Measurements from ENCODE around the gene RASD1.

- TF ChIP-seq, protein P1, sequence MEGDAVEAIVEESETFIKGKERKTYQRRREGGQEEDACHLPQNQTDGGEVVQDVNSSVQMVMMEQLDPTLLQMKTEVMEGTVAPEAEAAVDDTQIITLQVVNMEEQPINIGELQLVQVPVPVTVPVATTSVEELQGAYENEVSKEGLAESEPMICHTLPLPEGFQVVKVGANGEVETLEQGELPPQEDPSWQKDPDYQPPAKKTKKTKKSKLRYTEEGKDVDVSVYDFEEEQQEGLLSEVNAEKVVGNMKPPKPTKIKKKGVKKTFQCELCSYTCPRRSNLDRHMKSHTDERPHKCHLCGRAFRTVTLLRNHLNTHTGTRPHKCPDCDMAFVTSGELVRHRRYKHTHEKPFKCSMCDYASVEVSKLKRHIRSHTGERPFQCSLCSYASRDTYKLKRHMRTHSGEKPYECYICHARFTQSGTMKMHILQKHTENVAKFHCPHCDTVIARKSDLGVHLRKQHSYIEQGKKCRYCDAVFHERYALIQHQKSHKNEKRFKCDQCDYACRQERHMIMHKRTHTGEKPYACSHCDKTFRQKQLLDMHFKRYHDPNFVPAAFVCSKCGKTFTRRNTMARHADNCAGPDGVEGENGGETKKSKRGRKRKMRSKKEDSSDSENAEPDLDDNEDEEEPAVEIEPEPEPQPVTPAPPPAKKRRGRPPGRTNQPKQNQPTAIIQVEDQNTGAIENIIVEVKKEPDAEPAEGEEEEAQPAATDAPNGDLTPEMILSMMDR (conservative IDR thresholded peaks at IDR 0.05), result no peak
- TF ChIP-seq EZH2 (IDR thresholded peaks at IDR 0.05; ENCODE audit: low read depth), result no peak
Measured at GRCh38 chr17:17498606-17499301, 2.6 kb upstream of the RASD1 start.

All from PC-9 (cell line).